HFFc6 (cell line): ENCODE measurements around the gene CEP120. TPM values are rescaled to one million over a fixed set of nuclear protein-coding genes. Genes with fewer than 3 reads are reported as not detected.

Experiments
- DNase-seq: peaks from one replicate; pipeline ENCODE4 v3.0.0-alpha.2; 2018
- H3K27ac Mint-ChIP-seq: 2 replicates; pipeline ENCODE4 v1.8.0; 2020; ENCODE audit warnings: mild to moderate bottlenecking, mixed read lengths
- H3K27me3 Mint-ChIP-seq: 2 replicates; pipeline ENCODE4 v1.8.0; 2021; ENCODE audit warnings: mild to moderate bottlenecking, moderate library complexity, mixed read lengths; ENCODE audit not compliant: insufficient read depth
- H3K36me3 Mint-ChIP-seq: 2 replicates; pipeline ENCODE4 v1.8.0; 2021; ENCODE audit warnings: low read depth, mixed read lengths
- H3K4me1 Mint-ChIP-seq: 2 replicates; pipeline ENCODE4 v1.8.0; 2020; ENCODE audit warnings: low read depth, mixed read lengths
- H3K4me3 Mint-ChIP-seq: 2 replicates; pipeline ENCODE4 v1.8.0; 2020; ENCODE audit warnings: mild to moderate bottlenecking, moderate library complexity, mixed read lengths
- H3K9me3 Mint-ChIP-seq: 2 replicates; pipeline ENCODE4 v1.8.0; 2020; ENCODE audit warnings: mild to moderate bottlenecking, mixed read lengths
- total RNA-seq, 6 experiments: library from RNA; stranded (reverse); fragmentation: NEBNext Ultra II Directional; extraction: Animal tissue kit (Norgen Biotek cat#: 25700); gene quantifications; 2 replicates in 1 of 6; 3 replicates in 5 of 6; pipeline ENCODE4 v1.2.3, GENCODE V29; 2021
- TF ChIP-seq, protein P1 (sequence below): fragments of 200-600 bp; sonication (generic); IDR thresholded peaks from 2 replicates; pipeline ENCODE4 v1.5.0; 2021; ENCODE audit warnings: antibody characterized with exemption, mild to moderate bottlenecking

The CEP120 gene
- total RNA-seq, 6 experiments from 2014 or later: 10.0 to 14.7 (median 12.7) TPM

DNA sequence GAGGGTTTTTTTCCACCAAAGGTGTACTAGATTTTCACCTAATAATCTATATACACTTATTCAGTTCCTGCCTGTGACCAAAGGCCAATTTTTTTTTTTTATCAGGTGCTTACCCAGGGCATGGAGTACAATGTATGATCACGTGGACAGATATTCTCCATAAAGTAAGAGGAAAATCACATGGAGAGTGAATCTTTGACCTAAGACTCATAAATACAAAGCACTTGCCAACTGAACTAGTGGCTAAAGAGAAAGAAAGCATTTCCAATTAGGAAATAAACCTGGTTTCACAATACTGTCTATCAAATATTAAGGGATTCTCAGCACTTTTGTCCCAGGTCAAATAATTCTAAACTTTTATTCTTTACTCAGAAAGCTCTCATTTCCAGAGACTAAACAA is 33.0 kb upstream of the CEP120 start:
- DNase-seq: no peak
- H3K27me3 Mint-ChIP-seq: no peaks in the 10 kb centered on the region; the same call in none of the 2 replicates
- no peak overlapping the region for H3K4me3 Mint-ChIP-seq
- H3K27ac Mint-ChIP-seq: no peak overlapping the region
- peaks cover 15% of the 10 kb centered on the region for H3K4me1 Mint-ChIP-seq
- H3K36me3 Mint-ChIP-seq: no peaks in the 10 kb centered on the region
- no peaks in the 10 kb centered on the region for H3K9me3 Mint-ChIP-seq
- TF ChIP-seq, protein P1, sequence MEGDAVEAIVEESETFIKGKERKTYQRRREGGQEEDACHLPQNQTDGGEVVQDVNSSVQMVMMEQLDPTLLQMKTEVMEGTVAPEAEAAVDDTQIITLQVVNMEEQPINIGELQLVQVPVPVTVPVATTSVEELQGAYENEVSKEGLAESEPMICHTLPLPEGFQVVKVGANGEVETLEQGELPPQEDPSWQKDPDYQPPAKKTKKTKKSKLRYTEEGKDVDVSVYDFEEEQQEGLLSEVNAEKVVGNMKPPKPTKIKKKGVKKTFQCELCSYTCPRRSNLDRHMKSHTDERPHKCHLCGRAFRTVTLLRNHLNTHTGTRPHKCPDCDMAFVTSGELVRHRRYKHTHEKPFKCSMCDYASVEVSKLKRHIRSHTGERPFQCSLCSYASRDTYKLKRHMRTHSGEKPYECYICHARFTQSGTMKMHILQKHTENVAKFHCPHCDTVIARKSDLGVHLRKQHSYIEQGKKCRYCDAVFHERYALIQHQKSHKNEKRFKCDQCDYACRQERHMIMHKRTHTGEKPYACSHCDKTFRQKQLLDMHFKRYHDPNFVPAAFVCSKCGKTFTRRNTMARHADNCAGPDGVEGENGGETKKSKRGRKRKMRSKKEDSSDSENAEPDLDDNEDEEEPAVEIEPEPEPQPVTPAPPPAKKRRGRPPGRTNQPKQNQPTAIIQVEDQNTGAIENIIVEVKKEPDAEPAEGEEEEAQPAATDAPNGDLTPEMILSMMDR: no peak

DNA sequence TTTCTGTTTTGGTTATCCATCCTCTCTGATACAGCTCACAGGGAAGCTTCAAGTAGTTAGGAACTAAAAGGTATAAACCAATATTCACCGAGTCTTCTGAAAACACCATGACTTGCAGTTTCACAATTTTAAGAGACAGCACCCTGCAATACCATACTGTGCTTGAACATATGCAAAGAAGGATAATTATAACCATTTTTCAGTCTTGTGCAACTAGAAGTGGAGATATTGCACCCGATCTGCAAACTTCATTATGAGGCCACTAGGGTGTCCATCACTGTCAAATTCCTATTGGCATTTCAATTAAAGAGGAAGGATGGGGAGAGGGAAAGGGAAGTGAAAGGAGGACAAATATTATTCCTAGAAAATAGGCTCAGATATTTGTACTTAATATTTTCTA is 32.4 kb upstream of the CEP120 start:
- TF ChIP-seq, protein P1: no peak
- Mint-ChIP-seq H3K4me1 (peaks cover 15% of the 10 kb centered on the region), H3K4me3 (no peak overlapping the region), H3K27ac (no peak overlapping the region), H3K36me3 (no peaks in the 10 kb centered on the region), H3K9me3 (no peaks in the 10 kb centered on the region), H3K27me3 (no peaks in the 10 kb centered on the region; the same call in none of the 2 replicates)
- DNase-seq: no peak

DNA sequence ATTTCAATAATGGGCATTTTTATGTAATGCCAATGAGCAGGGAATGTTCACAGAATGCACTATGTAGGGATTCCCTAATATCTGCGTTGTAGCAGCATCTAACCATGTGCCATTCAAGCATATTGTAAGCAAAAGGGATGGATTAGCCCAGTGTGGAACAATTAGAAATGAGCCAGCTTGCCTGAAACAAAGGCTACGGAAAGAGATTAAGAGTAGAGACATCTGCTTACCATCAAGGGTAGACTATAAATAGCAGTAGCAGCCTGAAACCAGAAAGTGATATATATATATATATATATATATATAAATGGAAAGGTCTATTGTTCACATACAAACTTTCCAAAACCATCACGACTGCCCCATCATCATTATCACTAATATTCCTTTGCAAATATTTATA is 31.9 kb upstream of the CEP120 start:
- Mint-ChIP-seq H3K9me3 (no peaks in the 10 kb centered on the region), H3K27ac (no peak overlapping the region), H3K36me3 (no peaks in the 10 kb centered on the region), H3K27me3 (no peaks in the 10 kb centered on the region; the same call in 1 of the 2 replicates), H3K4me1 (peaks cover 12% of the 10 kb centered on the region), H3K4me3 (no peak overlapping the region)
- TF ChIP-seq, protein P1: no peak
- DNase-seq: no peak

DNA sequence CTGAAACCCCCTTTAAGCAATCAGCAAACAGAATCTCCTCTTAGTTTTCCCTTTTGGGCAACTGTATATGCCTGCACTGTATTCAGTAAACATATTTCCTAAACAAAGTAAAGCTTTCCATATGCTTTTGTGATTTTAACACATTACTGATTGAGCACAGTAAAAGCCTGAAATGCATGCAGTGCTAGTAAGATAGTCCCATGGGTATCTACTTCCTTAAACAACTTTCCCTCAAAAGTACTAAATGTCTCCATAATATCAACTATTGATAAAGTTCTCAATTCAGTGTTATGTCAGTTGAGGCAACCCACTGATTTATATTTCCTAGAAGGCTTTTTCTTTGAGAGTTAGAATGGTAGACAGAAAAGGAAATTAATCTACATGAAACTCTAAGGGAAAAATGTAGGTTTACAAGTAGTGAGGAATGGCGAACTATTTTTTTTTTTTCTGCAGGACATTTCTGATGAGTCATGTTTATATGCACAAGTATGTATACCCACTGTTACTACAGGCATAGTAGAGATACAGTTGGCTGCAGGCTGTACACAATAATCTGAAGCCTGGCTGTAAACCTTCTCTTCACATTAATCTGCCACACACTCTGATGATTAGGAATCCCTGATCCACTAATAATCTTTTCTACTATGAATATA is 31.2 kb upstream of the CEP120 start:
- DNase-seq: no peak
- no peak overlapping the region for H3K27ac Mint-ChIP-seq
- peaks cover 2% of the 10 kb centered on the region; the same call in 1 of the 2 replicates for H3K27me3 Mint-ChIP-seq
- TF ChIP-seq, protein P1: no peak
- no peak overlapping the region for H3K4me3 Mint-ChIP-seq
- peaks cover 10% of the 10 kb centered on the region; the same call in 1 of the 2 replicates for H3K4me1 Mint-ChIP-seq
- no peaks in the 10 kb centered on the region for H3K36me3 Mint-ChIP-seq
- no peaks in the 10 kb centered on the region for H3K9me3 Mint-ChIP-seq

DNA sequence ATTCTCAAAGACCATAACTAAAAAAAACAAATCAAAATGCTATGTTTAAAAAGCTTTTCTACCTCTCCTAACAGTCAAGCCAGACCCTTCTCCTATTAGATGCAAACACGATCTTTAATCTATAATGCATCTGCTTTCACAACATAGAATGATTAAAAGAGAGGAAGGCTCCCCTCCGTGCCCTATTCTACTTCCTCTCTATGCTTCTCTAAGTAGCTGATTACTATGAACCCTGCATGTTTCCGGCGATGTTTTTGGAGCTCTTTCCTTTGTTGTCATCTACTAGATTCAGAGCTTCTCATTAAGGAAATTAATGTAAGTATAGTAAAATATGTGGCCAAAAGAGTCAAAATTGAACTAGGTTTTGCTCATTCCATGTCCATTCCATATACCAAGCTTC is 29.2 kb upstream of the CEP120 start:
- Mint-ChIP-seq H3K27me3 (peaks cover 2% of the 10 kb centered on the region; the same call in 1 of the 2 replicates), H3K36me3 (no peaks in the 10 kb centered on the region), H3K27ac (no peak overlapping the region), H3K4me3 (no peak overlapping the region), H3K9me3 (no peaks in the 10 kb centered on the region), H3K4me1 (peaks cover 10% of the 10 kb centered on the region; the same call in 1 of the 2 replicates)
- TF ChIP-seq, protein P1: no peak
- DNase-seq: no peak
